Measurements from ENCODE around the gene THRAP3.

The THRAP3 gene

DNA sequence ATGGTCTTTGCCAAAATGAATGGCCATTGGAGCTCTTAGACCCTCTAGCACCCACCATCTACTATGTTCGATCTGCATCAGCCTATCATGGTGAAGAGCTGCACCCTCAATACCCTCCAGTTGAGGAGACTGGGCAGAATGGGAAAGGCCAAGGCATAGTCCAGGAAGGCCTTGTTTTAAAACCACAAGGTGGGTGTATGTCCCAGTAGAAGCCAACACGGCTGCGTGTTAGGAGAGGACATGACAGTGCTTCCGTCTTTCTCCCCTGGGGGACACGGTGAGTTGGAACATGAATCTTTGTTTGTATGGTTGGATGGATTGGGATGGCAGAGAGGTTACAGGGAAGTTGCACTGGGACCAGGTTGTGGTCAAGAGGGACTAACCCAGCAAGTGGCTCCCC lies 63.4 kb downstream of the THRAP3 start:
- TF ChIP-seq, protein P1, sequence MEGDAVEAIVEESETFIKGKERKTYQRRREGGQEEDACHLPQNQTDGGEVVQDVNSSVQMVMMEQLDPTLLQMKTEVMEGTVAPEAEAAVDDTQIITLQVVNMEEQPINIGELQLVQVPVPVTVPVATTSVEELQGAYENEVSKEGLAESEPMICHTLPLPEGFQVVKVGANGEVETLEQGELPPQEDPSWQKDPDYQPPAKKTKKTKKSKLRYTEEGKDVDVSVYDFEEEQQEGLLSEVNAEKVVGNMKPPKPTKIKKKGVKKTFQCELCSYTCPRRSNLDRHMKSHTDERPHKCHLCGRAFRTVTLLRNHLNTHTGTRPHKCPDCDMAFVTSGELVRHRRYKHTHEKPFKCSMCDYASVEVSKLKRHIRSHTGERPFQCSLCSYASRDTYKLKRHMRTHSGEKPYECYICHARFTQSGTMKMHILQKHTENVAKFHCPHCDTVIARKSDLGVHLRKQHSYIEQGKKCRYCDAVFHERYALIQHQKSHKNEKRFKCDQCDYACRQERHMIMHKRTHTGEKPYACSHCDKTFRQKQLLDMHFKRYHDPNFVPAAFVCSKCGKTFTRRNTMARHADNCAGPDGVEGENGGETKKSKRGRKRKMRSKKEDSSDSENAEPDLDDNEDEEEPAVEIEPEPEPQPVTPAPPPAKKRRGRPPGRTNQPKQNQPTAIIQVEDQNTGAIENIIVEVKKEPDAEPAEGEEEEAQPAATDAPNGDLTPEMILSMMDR (conservative IDR thresholded peaks at IDR 0.05; ENCODE audit: low read depth, low read length): no peak
- no peak overlapping the region for H3K4me3 ChIP-seq (ENCODE audit: low read length)
- no peak for DNase-seq (ENCODE audit: low read depth)

DNA sequence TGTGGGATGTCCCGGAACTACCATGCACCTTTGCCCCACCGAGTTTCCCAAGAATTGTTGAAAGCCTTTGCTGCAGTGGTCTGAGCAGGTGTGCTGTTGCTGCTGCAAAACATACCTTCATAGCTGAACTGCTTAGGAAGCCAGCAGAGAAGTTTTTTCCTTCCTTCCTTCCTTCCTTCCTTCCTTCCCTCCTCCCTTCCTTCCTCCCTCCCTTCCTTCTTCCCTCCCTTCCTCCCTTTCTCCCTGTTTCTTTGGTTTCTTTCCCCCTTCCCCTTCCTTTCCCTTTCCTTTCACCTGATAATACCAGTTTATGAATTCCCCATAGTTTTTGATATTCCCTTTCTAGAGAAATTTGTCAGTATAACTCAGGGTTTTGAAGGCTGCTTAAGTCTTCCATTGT lies 71.1 kb downstream of the THRAP3 start:
- no peak overlapping the region for H3K4me3 ChIP-seq (ENCODE audit: low read length)
- no peak for DNase-seq (ENCODE audit: low read depth)
- TF ChIP-seq, protein P1 (conservative IDR thresholded peaks at IDR 0.05; ENCODE audit: low read depth, low read length): no peak

DNA sequence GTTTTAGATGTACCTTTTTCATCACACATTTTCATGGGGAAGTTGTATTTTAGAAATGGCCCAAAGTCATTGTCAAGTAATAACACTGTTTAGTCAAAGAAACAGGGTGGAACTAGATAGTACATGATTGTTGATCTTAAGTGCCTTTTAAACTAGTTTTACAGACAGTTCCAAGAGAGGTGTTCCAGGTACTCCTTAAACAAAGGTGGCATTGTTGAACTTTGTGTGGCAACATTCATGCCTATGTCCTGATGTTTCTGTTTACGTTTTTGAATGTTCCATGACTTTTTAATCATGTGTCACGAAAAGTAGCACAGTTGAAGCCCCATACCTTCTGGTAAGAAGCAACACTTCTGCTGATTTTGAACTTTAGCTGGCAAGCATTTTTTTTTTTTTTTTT lies 72.8 kb downstream of the THRAP3 start:
- DNase-seq (ENCODE audit: low read depth): no peak
- TF ChIP-seq, protein P1 (conservative IDR thresholded peaks at IDR 0.05; ENCODE audit: low read depth, low read length): no peak

DNA sequence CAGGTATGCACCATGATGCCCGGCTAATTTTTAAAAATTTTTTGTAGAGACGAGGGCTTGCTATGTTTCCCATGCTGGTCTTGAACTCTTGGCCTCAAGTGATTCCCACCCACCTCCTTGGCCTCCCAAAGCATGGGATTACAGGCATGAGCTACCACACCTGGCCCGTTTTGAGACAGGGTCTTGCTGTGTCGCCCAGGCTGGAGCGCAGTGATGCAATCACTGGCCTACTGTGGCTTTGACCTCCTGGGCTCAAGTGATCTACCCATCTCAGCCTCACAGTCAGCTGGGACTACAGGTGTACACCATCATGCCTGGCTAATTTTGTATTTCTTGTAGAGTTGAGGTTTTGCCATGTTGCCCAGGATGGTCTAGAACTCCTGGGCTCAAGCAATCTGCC lies 74.4 kb downstream of the THRAP3 start:
- DNase-seq (ENCODE audit: low read depth): no peak
- TF ChIP-seq, protein P1 (conservative IDR thresholded peaks at IDR 0.05; ENCODE audit: low read depth, low read length): no peak
- no peak overlapping the region for H3K4me3 ChIP-seq (ENCODE audit: low read length)

More for the DNA sequence above, 72.8 kb downstream of the THRAP3 start:
- H3K4me3 ChIP-seq (ENCODE audit: low read length): no peak overlapping the region

DNA sequence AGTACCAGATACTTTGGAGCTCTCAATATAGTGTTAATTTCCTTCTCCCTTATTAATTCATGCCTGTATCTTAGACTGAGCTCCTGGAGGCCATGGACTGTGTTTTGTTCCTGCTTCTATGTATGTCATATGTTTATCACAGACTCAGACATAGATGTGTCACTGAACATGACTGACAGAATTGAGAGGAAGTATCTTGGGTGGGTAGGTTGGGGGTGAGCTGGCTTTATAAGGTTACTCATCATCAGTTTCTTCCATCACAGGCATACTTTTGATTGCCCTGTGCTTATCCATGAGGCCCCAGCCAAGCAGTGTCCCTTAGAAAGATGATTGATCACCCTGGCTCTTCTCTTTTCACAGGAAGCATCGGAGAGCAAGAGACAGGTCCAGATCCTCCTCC lies 76.3 kb downstream of the THRAP3 start:
- no peak overlapping the region for H3K4me3 ChIP-seq (ENCODE audit: low read length)
- TF ChIP-seq, protein P1 (conservative IDR thresholded peaks at IDR 0.05; ENCODE audit: low read depth, low read length): no peak
- no peak for DNase-seq (ENCODE audit: low read depth)

DNA sequence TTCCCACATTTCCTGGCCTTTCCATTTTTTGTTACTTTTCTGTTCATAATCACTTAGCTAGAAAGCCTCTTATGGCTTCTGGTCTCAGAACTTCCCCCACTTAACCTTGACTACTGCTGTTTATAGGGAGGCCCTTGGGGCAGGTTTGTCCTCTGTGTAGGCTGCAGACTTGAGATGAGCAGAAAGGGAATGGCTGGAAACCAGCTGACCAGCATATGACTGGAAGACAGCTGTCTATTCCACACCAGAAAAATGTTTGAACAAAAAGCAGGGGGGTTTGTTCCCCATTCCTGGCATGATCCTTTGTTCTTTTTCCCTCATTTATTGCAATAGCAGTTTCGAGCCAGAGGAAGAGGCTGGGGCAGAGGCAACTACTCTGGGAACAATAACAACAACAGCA lies 77.0 kb downstream of the THRAP3 start:
- TF ChIP-seq, protein P1 (conservative IDR thresholded peaks at IDR 0.05; ENCODE audit: low read depth, low read length): no peak
- no peak for DNase-seq (ENCODE audit: low read depth)
- no peak overlapping the region for H3K4me3 ChIP-seq (ENCODE audit: low read length)

DNA sequence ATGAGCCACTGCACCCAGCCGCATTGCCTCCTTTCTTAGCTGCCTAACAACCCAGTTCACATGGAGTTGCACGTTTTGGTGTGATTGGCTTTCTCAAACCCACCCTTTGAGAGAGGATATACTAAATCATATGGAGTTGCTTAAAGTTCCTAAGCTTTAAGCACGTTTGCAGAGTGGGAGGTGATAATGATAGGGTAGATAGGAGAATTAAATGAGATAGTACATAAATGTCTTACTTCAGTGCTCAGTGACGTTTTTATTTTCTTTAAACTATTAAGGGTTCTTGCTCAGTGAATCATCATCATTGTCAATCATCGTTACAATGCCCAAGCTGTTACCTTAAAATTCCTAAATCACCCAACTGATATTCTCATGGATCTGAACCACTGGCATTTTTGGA lies 79.0 kb downstream of the THRAP3 start:
- TF ChIP-seq, protein P1 (conservative IDR thresholded peaks at IDR 0.05; ENCODE audit: low read depth, low read length): no peak
- H3K4me3 ChIP-seq (ENCODE audit: low read length): no peak overlapping the region
- DNase-seq (ENCODE audit: low read depth): no peak

Measured in retinal pigment epithelial cell (primary cell).